Measurements from ENCODE around the gene MAP3K14.

MAP3K14 gene

DNA sequence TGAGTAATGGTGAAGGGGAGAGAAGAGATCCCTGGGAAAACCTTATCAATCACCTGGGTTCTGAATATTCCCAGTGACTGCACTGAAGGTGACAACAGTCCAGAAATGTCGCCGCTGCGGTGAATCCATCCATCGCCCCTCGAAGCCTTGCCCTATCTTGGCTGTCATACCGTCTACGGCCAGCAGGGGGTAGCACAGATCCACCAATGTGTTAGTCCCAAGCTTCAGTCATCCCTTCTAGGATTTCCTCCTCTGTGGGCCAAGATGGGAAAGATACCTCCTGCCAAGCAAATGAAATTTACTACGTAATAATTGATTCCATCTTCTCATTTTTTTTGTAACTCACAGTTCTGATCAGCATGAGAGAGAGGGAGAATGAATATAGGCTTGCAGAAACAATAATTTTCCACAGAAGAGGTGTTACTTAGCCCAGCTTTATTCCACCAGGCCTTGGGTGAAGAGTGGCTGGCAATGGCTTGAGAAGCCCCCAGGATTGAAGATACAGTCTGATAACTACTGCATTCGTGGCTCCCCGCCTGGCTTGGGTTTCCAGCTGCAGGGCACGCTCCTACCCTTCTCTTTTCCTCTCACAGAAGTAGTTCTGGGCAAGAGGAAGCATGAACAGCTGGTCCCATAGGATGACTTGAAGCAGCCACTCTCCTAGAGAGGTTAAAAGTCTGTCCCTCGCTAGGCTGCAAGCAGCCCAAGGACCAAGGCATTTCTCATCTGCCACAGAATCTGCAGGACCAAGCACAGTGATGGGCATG is 97.7 kb downstream of the MAP3K14 start:
- DNase-seq, result peak; percentile 87

Measured in NCI-H1694 (cell line).